WTC11 (cell line): ENCODE measurements around the gene NR1H2. TPM values are rescaled to one million over a fixed set of nuclear protein-coding genes. Genes with fewer than 3 reads are reported as not detected.

Source experiments
- ATAC-seq: fragments of 200-7000 bp; cut with Tn5 transposase; 2 replicates; pipeline ENCODE4 v1.10.0; 2021; ENCODE audit warnings: mild to moderate bottlenecking, moderate library complexity
- CTCF ChIA-PET: fragments of 300-600 bp; sonication (Branson Sonifier 250); formaldehyde crosslinking; loops from one replicate; lab custom pipeline; 2021; ENCODE audit warnings: antibody characterized with exemption; lab: Charles Lee
- POLR2A ChIA-PET: fragments of 350-600 bp; sonication (Branson Sonifier 250); formaldehyde crosslinking; loops from one replicate; lab custom pipeline; 2021; ENCODE audit warnings: antibody characterized with exemption; lab: Charles Lee
- DNase-seq: peaks from one replicate; pipeline ENCODE4 v3.0.0; 2021; ENCODE audit warnings: low spot score
- H3K27ac Mint-ChIP-seq: 2 replicates; pipeline ENCODE4 v1.8.0; 2021; ENCODE audit warnings: mixed read lengths
- H3K27me3 Mint-ChIP-seq: 2 replicates; pipeline ENCODE4 v1.8.0; 2021; ENCODE audit warnings: low read depth, mild to moderate bottlenecking, moderate library complexity, mixed read lengths
- H3K36me3 Mint-ChIP-seq: 2 replicates; pipeline ENCODE4 v1.8.0; 2021; ENCODE audit warnings: mixed read lengths
- H3K4me1 Mint-ChIP-seq: 2 replicates; pipeline ENCODE4 v1.8.0; 2022; ENCODE audit warnings: mixed read lengths
- H3K4me3 Mint-ChIP-seq: 2 replicates; pipeline ENCODE4 v1.8.0; 2021; ENCODE audit warnings: mild to moderate bottlenecking, moderate library complexity, mixed read lengths
- H3K9me3 Mint-ChIP-seq: 2 replicates; pipeline ENCODE4 v1.8.0; 2021; ENCODE audit warnings: mixed read lengths
- E2F1 ChIP-seq: sonication (generic); formaldehyde crosslinking; IDR thresholded peaks from 2 replicates; pipeline ENCODE4 v1.8.0; 2022; ENCODE audit warnings: mild to moderate bottlenecking, missing genetic modification reagents
- ETV6 ChIP-seq: sonication (generic); formaldehyde crosslinking; IDR thresholded peaks from 2 replicates; pipeline ENCODE4 v1.8.1; 2022; ENCODE audit warnings: mild to moderate bottlenecking, missing genetic modification reagents
- FOXP1 ChIP-seq: sonication (generic); formaldehyde crosslinking; IDR thresholded peaks from 2 replicates; pipeline ENCODE4 v1.8.0; 2022; ENCODE audit warnings: missing genetic modification reagents, mild to moderate bottlenecking, moderate library complexity, borderline replicate concordance
- HMGXB4 ChIP-seq: sonication (generic); formaldehyde crosslinking; IDR thresholded peaks from 2 replicates; pipeline ENCODE4 v1.8.1; 2023; ENCODE audit warnings: mild to moderate bottlenecking, moderate library complexity, missing genetic modification reagents
- JUN ChIP-seq: sonication (generic); formaldehyde crosslinking; IDR thresholded peaks from 2 replicates; pipeline ENCODE4 v1.8.0; 2023; ENCODE audit warnings: mild to moderate bottlenecking, missing genetic modification reagents
- MLX ChIP-seq: sonication (generic); formaldehyde crosslinking; IDR thresholded peaks from 2 replicates; pipeline ENCODE4 v1.8.1; 2023; ENCODE audit warnings: mild to moderate bottlenecking, missing genetic modification reagents, moderate library complexity
- NFE2L1 ChIP-seq: sonication (generic); formaldehyde crosslinking; IDR thresholded peaks from 2 replicates; pipeline ENCODE4 v1.8.1; 2023; ENCODE audit warnings: missing genetic modification reagents
- PRDM15 ChIP-seq: sonication (generic); formaldehyde crosslinking; IDR thresholded peaks from 2 replicates; pipeline ENCODE4 v1.8.0; 2022; ENCODE audit warnings: missing genetic modification reagents
- PRRX2 ChIP-seq: fragments of 250-450 bp; sonication (Bioruptor Pico); IDR thresholded peaks from 2 replicates; pipeline ENCODE4 v1.8.0; 2021; ENCODE audit warnings: mild to moderate bottlenecking
- SMAD3 ChIP-seq: sonication (generic); formaldehyde crosslinking; IDR thresholded peaks from 2 replicates; pipeline ENCODE4 v1.8.0; 2022; ENCODE audit warnings: missing genetic modification reagents, mild to moderate bottlenecking, borderline replicate concordance
- STAT6 ChIP-seq: sonication (generic); formaldehyde crosslinking; conservative IDR thresholded peaks from 2 replicates; pipeline ENCODE4 v1.8.1; 2023; ENCODE audit warnings: mild to moderate bottlenecking, low read depth, missing genetic modification reagents, moderate library complexity
- TEAD4 ChIP-seq: sonication (generic); formaldehyde crosslinking; IDR thresholded peaks from 2 replicates; pipeline ENCODE4 v1.8.0; 2022; ENCODE audit warnings: mild to moderate bottlenecking, missing genetic modification reagents
- TP53 ChIP-seq: sonication (generic); formaldehyde crosslinking; IDR thresholded peaks from 2 replicates; pipeline ENCODE4 v1.8.1; 2023; ENCODE audit warnings: mild to moderate bottlenecking, missing genetic modification reagents
- ZNF138 ChIP-seq: sonication (generic); formaldehyde crosslinking; conservative IDR thresholded peaks from 2 replicates; pipeline ENCODE4 v1.8.1; 2022; ENCODE audit warnings: mild to moderate bottlenecking, moderate library complexity, missing genetic modification reagents
- ZNF396 ChIP-seq: fragments of 250-450 bp; sonication (Bioruptor Pico); IDR thresholded peaks from 2 replicates; pipeline ENCODE4 v1.8.0; 2021; ENCODE audit warnings: mild to moderate bottlenecking, moderate library complexity, borderline replicate concordance
- ZSCAN18 ChIP-seq: fragments of 250-450 bp; sonication (Bioruptor Pico); IDR thresholded peaks from 2 replicates; pipeline ENCODE4 v2.1.2; 2022; ENCODE audit warnings: mild to moderate bottlenecking, moderate library complexity
- total RNA-seq: library from RNA; stranded (reverse); gene quantifications from 3 replicates; pipeline ENCODE4 v1.2.3, GENCODE V29; 2021

The NR1H2 gene
- total RNA-seq, 1 experiment from 2014 or later = 45.8 TPM

- no peak for TF ChIP-seq STAT6 (CRISPR knock-in tag)
- no peak for TF ChIP-seq ZNF138
- no peak for TF ChIP-seq PRRX2 (CRISPR knock-in tag)
- TF ChIP-seq TEAD4 (CRISPR knock-in tag) = no peak
- peak; percentile 85; the same call in 1 of the 2 replicates for TF ChIP-seq SMAD3 (CRISPR knock-in tag)
- TF ChIP-seq ETV6 = peak; percentile 83
These were observed at the start of gene NR1H2 (continued) for GRCh38 chr19:50376166-50377050.

- Mint-ChIP-seq H3K27me3 (peaks cover 31% of the 10 kb centered on the region), H3K4me3 (peak overlapping the region; percentile 84), H3K9me3 (no peaks in the 10 kb centered on the region), H3K4me1 (peaks cover 50% of the 10 kb centered on the region), H3K27ac (no peak overlapping the region), H3K36me3 (peaks cover 8% of the 10 kb centered on the region)
- ChIA-PET POLR2A (no interaction called here), CTCF (no interaction called here)
- no peak for ATAC-seq
- DNase-seq = no peak
- TF ChIP-seq FOXP1 (CRISPR knock-in tag) = no peak
- no peak for TF ChIP-seq ZNF396 (CRISPR knock-in tag)
- no peak for TF ChIP-seq TP53 (CRISPR knock-in tag)
- no peak for TF ChIP-seq STAT6 (CRISPR knock-in tag)
- no peak for TF ChIP-seq PRDM15 (CRISPR knock-in tag)
- TF ChIP-seq ZSCAN18 (CRISPR knock-in tag) = no peak
- no peak for TF ChIP-seq JUN
- no peak for TF ChIP-seq HMGXB4
- TF ChIP-seq E2F1 (CRISPR knock-in tag) = no peak
- no peak for TF ChIP-seq MLX (CRISPR knock-in tag)
- no peak for TF ChIP-seq NFE2L1 (CRISPR knock-in tag)
These were observed 49.2 kb upstream of the NR1H2 start for GRCh38 chr19:50327013-50327412.
